HepG2 (cell line): ENCODE measurements around the gene ZMYM4. TPM values are rescaled to one million over a fixed set of nuclear protein-coding genes. Genes with fewer than 3 reads are reported as not detected.

Experiments used
- ATAC-seq: fragments of 200-7000 bp; cut with Tn5 transposase; 3 replicates; pipeline ENCODE4 v1.9.1; 2020; ENCODE audit warnings: mild to moderate bottlenecking, moderate library complexity
- BruUV-seq: library from RNA; stranded (reverse); fragments of 400-500 nt; replicated peaks from 2 replicates; lab custom pipeline; 2021; lab: Mats Ljungman, UMichigan
- CTCF ChIA-PET: fragments of 300-600 bp; formaldehyde crosslinking; extraction: SDS; loops from one replicate; lab custom pipeline; 2021; ENCODE audit warnings: low total read pairs, inconsistent platforms, low intra/inter-chr PET ratio; lab: Yijun Ruan, JAX
- POLR2A ChIA-PET: fragments of 350-600 bp; sonication (Branson Sonifier 250); formaldehyde crosslinking; loops from one replicate; lab custom pipeline; 2020; ENCODE audit warnings: antibody characterized with exemption, inconsistent platforms; lab: Yijun Ruan, JAX
- DNase-seq: peaks from one replicate; pipeline ENCODE4 v3.0.0-alpha.2; 2015; ENCODE audit warnings: low spot score
- FAIRE-seq: peaks from 3 replicates; lab custom pipeline; 2011; peaks lifted over from hg19 to GRCh38; lab: Jason Lieb, UNC
- H2AFZ ChIP-seq: one replicate; pipeline ENCODE4 v1.6.1; 2011; ENCODE audit warnings: low read length, inconsistent platforms
- H3K27ac ChIP-seq: fragments of 300-600 bp; 3 replicates; pipeline ENCODE4 v1.8.0; 2011; ENCODE audit warnings: mixed run types, mild to moderate bottlenecking, mixed read lengths, low read length, inconsistent platforms; ENCODE audit not compliant: insufficient read depth; ENCODE audit errors: extremely low read length
- H3K27me3 ChIP-seq, 2 experiments: fragments of 200-600 bp in 1 of 2; 2 replicates in 1 of 2; 3 replicates in 1 of 2; pipeline versions ENCODE4 v1.6.0 to v1.8.0; 2011; ENCODE audit warnings: low read length in 2 of 2, mild to moderate bottlenecking in 2 of 2, moderate library complexity in 2 of 2, inconsistent platforms in 1 of 2; ENCODE audit not compliant: insufficient read depth in 2 of 2, control insufficient read depth in 1 of 2
- H3K36me3 ChIP-seq, 2 experiments: fragments of 200-600 bp in 1 of 2; replicated peaks in 1 of 2; 2 replicates in 1 of 2; 3 replicates in 1 of 2; pipeline versions ENCODE4 v1.5.1 to v1.8.0; 2011; ENCODE audit warnings: low read length in 2 of 2, inconsistent platforms in 1 of 2; ENCODE audit not compliant: insufficient read depth in 2 of 2, control insufficient read depth in 1 of 2
- H3K4me1 ChIP-seq: 2 replicates; pipeline ENCODE4 v1.5.1; 2012; ENCODE audit warnings: low read length, inconsistent platforms; ENCODE audit not compliant: insufficient read depth
- H3K4me2 ChIP-seq: 2 replicates; pipeline ENCODE4 v1.6.0; 2011; ENCODE audit warnings: low read depth, low read length, inconsistent platforms
- H3K4me3 ChIP-seq, 3 experiments: fragments of 200-600 bp in 1 of 3; sonication (generic), shearing (Covaris generic) in 1 of 3; replicated peaks in 1 of 3; 2 replicates each; pipeline ENCODE4 v1.5.1; 2011 to 2016; ENCODE audit warnings: low read length in 3 of 3, inconsistent platforms in 2 of 3, low read depth in 2 of 3, mild to moderate bottlenecking in 2 of 3, control low read depth in 1 of 3, mixed read lengths in 1 of 3; ENCODE audit not compliant: insufficient read depth in 1 of 3
- H3K79me2 ChIP-seq: one replicate; pipeline ENCODE4 v1.6.1; 2011; ENCODE audit warnings: low read length, inconsistent platforms; ENCODE audit not compliant: insufficient read depth
- H3K9ac ChIP-seq: 2 replicates; pipeline ENCODE4 v1.6.0; 2011; ENCODE audit warnings: mild to moderate bottlenecking, low read depth, low read length, inconsistent platforms; ENCODE audit not compliant: insufficient read depth
- H3K9me3 ChIP-seq: 2 replicates; pipeline ENCODE4 v1.5.1; 2012; ENCODE audit warnings: mild to moderate bottlenecking, low read length
- H4K20me1 ChIP-seq: 2 replicates; pipeline ENCODE4 v1.6.0; 2011; ENCODE audit warnings: inconsistent platforms, mild to moderate bottlenecking, low read length, moderate library complexity; ENCODE audit not compliant: insufficient read depth
- ARNT2 ChIP-seq: sonication (generic); formaldehyde crosslinking; IDR thresholded peaks from 2 replicates; pipeline ENCODE4 v1.8.0; 2022; ENCODE audit warnings: mild to moderate bottlenecking, low read depth, missing genetic modification reagents, moderate library complexity
- DRAP1 ChIP-seq: IDR thresholded peaks from 2 replicates; pipeline ENCODE4 v1.6.1; 2016; ENCODE audit warnings: missing genetic modification reagents, missing compliant biosample characterization
- ETS1 ChIP-seq: sonication (generic); formaldehyde crosslinking; IDR thresholded peaks from 2 replicates; pipeline ENCODE4 v1.4.0; 2020; ENCODE audit warnings: missing genetic modification reagents
- KDM5A ChIP-seq: fragments of 200-600 bp; sonication (generic); IDR thresholded peaks from 2 replicates; pipeline ENCODE4 v1.7.0; 2018; ENCODE audit warnings: antibody characterized with exemption, mild to moderate bottlenecking, low read length, borderline replicate concordance
- MED8 ChIP-seq: sonication (generic); formaldehyde crosslinking; IDR thresholded peaks from 2 replicates; pipeline ENCODE4 v1.8.1; 2023; ENCODE audit warnings: mild to moderate bottlenecking, missing genetic modification reagents; ENCODE audit not compliant: insufficient replicate concordance
- NONO ChIP-seq, 2 experiments: fragments of 450-650 bp in 1 of 2; sonication (generic) in 1 of 2; formaldehyde crosslinking in 1 of 2; IDR thresholded peaks in 1 of 2; conservative IDR thresholded peaks in 1 of 2; 2 replicates each; pipeline versions ENCODE4 v1.6.1 to v1.8.0; 2017 to 2022; ENCODE audit warnings: mild to moderate bottlenecking in 1 of 2, missing genetic modification reagents in 1 of 2, moderate library complexity in 1 of 2
- SNAPC2 ChIP-seq: sonication (generic); formaldehyde crosslinking; IDR thresholded peaks from 2 replicates; pipeline ENCODE4 v1.8.1; 2022; ENCODE audit warnings: mild to moderate bottlenecking, missing genetic modification reagents
- TBX2 ChIP-seq: sonication (generic); formaldehyde crosslinking; IDR thresholded peaks from 2 replicates; pipeline ENCODE4 v1.5.0; 2020; ENCODE audit warnings: missing genetic modification reagents, mild to moderate bottlenecking, borderline replicate concordance
- THAP7 ChIP-seq: sonication (generic); formaldehyde crosslinking; IDR thresholded peaks from 2 replicates; pipeline ENCODE4 v1.8.1; 2023; ENCODE audit warnings: mild to moderate bottlenecking, missing genetic modification reagents
- YEATS4 ChIP-seq: sonication (generic); formaldehyde crosslinking; IDR thresholded peaks from 2 replicates; pipeline ENCODE4 v1.4.0; 2020; ENCODE audit warnings: missing genetic modification reagents, borderline replicate concordance
- ZC3H13 ChIP-seq: sonication (generic); formaldehyde crosslinking; IDR thresholded peaks from 2 replicates; pipeline ENCODE4 v1.8.1; 2023; ENCODE audit warnings: mild to moderate bottlenecking, missing genetic modification reagents, moderate library complexity
- ZHX2 ChIP-seq, 2 experiments: sonication (generic) in 1 of 2; formaldehyde crosslinking in 1 of 2; IDR thresholded peaks; 2 replicates each; pipeline versions ENCODE4 v1.6.1 to v1.9.0; 2014 to 2022; ENCODE audit warnings: antibody characterized with exemption in 1 of 2, borderline replicate concordance in 1 of 2, inconsistent platforms in 1 of 2, low read depth in 1 of 2, missing genetic modification reagents in 1 of 2
- ZNF101 ChIP-seq: sonication (generic); formaldehyde crosslinking; IDR thresholded peaks from 2 replicates; pipeline ENCODE4 v1.4.0; 2020; ENCODE audit warnings: mild to moderate bottlenecking, low read depth, missing genetic modification reagents, borderline replicate concordance
- ZNF441 ChIP-seq: sonication (generic); formaldehyde crosslinking; IDR thresholded peaks from 2 replicates; pipeline ENCODE4 v1.7.0; 2021; ENCODE audit warnings: missing genetic modification reagents, borderline replicate concordance
- ZNF644 ChIP-seq: IDR thresholded peaks from 2 replicates; pipeline ENCODE4 v1.6.1; 2016; ENCODE audit warnings: low read depth
- ZNF788 ChIP-seq: sonication (generic); formaldehyde crosslinking; IDR thresholded peaks from 2 replicates; pipeline ENCODE4 v1.5.0; 2020; ENCODE audit warnings: mild to moderate bottlenecking, missing genetic modification reagents, borderline replicate concordance
- ZSCAN12 ChIP-seq: sonication (generic); formaldehyde crosslinking; IDR thresholded peaks from 2 replicates; pipeline ENCODE4 v1.9.0; 2021; ENCODE audit warnings: mild to moderate bottlenecking, missing genetic modification reagents
- WGBS: methylation state at CpG from one replicate; pipeline ENCODE4 v1.1.6; 2017; ENCODE audit warnings: low lambda C conversion rate; 5-methylcytosine and 5-hydroxymethylcytosine counted together
- in situ Hi-C: cut with HindIII; loops from 2 replicates; pipeline ENCODE4 v1.10.0; 2017; ENCODE audit warnings: low pct_unique_long_range_greater_than_20kb; ENCODE audit not compliant: extremely low pct_ligation_motif_present
- intact Hi-C: fragments of 100-400 bp; cut with micrococcal nuclease; formaldehyde crosslinking; loops from one replicate; pipeline ENCODE4 v1.10.0; 2022; ENCODE audit not compliant: unreplicated experiment
- polyA plus RNA-seq, 8 experiments: library from polyadenylated mRNA; depleted of rRNA in 3 of 8; stranded (reverse) in 7 of 8; unstranded in 1 of 8; fragments of >200 nt; fragmentation: Illumina TruSeq in 4 of 8; extraction: Trizol in 4 of 8; gene quantifications; 2 replicates each; pipeline versions ENCODE4 v1.2.1 to v1.2.3, GENCODE V29; 2011 to 2016; ENCODE audit warnings: low read depth in 4 of 8, missing spikeins in 1 of 8, mixed read lengths in 1 of 8; ENCODE audit not compliant: insufficient read depth in 1 of 8
- total RNA-seq, 5 experiments: library from RNA; depleted of rRNA; stranded (reverse); fragments of >200 nt; fragmentation: Illumina TruSeq; extraction: Trizol; gene quantifications; 2 replicates each; pipeline ENCODE4 v1.2.3, GENCODE V29; 2016; ENCODE audit warnings: low read depth in 1 of 5

Gene ZMYM4
- total and polyA plus RNA-seq, 2 of the 13 experiments (the other 11 are each of a cell fraction or from before 2014, with no cell fraction given), result 13.9 to 37.6 TPM

- CTCF ChIA-PET, result no interaction called here
- H2AFZ ChIP-seq, result no peak overlapping the region
- no peak overlapping the region for H3K4me2 ChIP-seq
- ATAC-seq (no peak), FAIRE-seq (no peak), DNase-seq (no peak)
- 96% methylated on average over 4 of the region's 4 CpGs for WGBS
- no peaks in the 10 kb centered on the region for H3K79me2 ChIP-seq
- H3K27ac ChIP-seq, result no peak overlapping the region
- intact Hi-C loops, result no loop called here
- in situ Hi-C loops, result no loop called here
- H3K36me3 ChIP-seq, result peaks cover 8 to 41% of the 10 kb centered on the region in 2 experiments
- H3K9me3 ChIP-seq, result no peaks in the 10 kb centered on the region
- BruUV-seq, result no TSS peak
- H3K4me1 ChIP-seq, result no peaks in the 10 kb centered on the region
- no peaks in the 10 kb centered on the region for H4K20me1 ChIP-seq
- POLR2A ChIA-PET, result no interaction called here
- H3K27me3 ChIP-seq, result no peaks in the 10 kb centered on the region
- no peak overlapping the region for H3K9ac ChIP-seq
- H3K4me3 ChIP-seq, result no peak overlapping the region
- TF ChIP-seq NONO (IDR thresholded peaks at IDR 0.05) (no peak), NONO (CRISPR knock-in tag; conservative IDR thresholded peaks at IDR 0.05) (no peak), ZC3H13 (no peak), ZHX2 (IDR thresholded peaks at IDR 0.05; ENCODE audit: low read depth) (no peak), ZHX2 (CRISPR knock-in tag; IDR thresholded peaks at IDR 0.05; ENCODE audit: borderline replicate concordance) (no peak), ZNF441 (CRISPR knock-in tag) (no peak), ZNF644 (CRISPR knock-in tag) (no peak), THAP7 (CRISPR knock-in tag) (no peak), ZNF101 (CRISPR knock-in tag) (no peak), TBX2 (no peak), ZNF788 (CRISPR knock-in tag) (no peak), DRAP1 (no peak), ZSCAN12 (CRISPR knock-in tag) (no peak), ARNT2 (CRISPR knock-in tag) (no peak), SNAPC2 (CRISPR knock-in tag) (no peak), ETS1 (no peak), MED8 (CRISPR knock-in tag) (no peak), KDM5A (no peak), YEATS4 (CRISPR knock-in tag) (no peak)
- TF ChIP-seq, all 625 proteins: peak for 0
Measured at GRCh38 chr1:35407743-35408142, 139.2 kb downstream of the ZMYM4 start.
